Measurements from ENCODE around the gene BID.

BID gene

DNA sequence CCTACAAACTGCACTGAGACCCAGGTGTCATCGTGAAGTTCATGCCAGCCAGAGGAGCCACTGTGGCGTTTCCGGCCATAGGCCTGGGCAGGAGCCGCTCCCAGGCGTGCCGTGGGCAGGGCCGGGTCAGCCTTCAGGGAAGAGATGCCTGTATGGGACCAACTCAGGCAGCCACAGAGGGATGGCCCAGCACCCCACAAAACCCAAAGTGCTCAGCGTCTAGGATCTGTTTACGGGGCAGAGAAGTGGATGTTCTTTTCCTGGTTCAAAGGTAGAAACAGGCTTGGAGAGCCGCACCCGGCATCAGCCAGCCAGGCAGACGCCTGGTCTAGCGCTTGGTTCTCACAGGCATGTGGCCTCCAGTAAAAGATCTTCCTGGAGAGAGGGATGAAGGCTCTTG is 8.4 kb upstream of the BID start:
- DNase-seq, result no peak

DNA sequence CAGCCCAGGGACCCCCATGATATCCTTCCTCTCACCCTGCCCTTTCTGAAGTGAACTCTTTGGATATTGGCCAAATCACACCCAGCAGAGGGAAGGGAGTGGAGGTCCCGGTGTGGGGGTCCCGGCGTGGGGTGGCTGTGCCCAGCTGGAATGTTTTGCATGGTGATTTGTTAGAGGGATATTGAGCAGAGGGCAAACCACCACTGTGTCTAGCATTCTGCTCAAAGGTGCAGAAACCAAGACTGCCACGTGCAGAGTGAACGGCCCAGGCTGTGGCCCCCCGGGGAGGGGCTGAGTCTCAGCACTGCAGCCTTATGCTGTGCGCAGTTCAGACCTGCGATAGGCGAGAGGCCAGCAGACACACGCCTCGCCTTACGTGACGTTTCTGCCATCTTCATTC is 7.9 kb upstream of the BID start:
- DNase-seq, result no peak

DNA sequence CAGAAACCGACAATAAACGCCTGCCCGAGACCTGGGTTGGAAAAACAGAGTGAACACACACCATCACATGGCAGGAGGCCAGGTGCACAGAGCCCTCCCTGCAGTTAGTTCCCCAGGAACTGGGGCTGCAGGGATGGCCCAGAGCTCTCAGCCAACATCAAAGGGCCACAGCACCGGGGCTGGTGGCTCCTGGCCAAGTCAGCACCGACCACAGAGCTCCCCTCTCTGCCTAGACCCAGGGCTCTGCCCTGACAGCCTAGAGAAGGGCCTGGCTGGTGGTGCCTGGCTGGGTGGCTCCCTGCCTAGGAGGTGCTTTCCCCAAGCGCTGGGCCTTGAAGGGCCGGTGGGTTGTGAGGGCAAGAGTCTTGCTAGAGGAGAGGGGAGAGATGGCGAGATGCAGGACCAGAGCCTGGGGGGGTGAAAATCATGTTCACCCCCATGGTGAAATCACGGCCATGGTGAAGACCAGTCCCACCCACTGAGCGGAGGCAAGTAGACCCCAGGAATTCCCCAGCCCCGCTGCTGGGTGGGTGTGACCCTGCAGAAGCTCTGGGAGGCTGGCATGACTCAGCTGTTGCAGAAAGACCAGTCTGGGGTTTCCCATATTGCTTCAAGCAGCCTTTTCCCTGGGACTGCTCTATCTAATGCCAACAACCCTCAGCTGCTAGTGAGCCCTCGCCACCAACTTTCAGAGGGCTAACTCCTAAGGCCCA is 7.2 kb upstream of the BID start:
- DNase-seq, result peak; percentile 85

DNA sequence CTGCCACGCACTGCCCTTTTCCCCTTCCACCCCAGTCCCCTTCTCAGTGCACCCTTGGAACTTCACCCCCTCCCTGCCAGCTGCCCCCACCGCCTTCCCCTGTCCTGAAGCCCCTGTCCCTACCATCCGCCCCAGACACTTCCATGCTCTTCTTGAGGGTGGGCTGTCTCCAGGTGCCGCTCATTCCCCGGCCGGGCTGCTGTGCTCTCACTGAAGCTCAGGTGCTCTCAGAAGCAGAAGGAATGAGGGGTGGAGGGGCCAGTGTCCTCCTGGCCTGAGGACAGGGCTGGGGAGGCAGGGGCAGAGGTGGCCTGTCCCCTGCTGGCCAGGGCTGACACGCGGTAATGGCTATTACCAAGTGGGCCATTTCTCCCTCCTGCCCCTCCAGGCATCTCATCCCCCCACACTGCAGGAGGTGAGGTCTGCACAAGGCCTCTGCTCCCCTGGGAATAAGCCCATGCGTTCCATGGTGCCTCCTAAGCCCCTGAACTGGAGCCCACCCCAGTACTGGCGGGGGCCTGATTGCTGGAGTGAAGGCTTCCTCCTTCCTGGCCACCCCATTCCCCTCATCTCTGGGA is 6.6 kb upstream of the BID start:
- no peak for DNase-seq

GRCh38 chr22:17780116-17780740 is 6.0 kb upstream of the BID start:
- DNase-seq, result no peak

- peak; percentile 60 for DNase-seq
Observed at GRCh38 chr22:17779286-17780115, 5.2 kb upstream of the BID start.

- DNase-seq, result no peak
Observed at GRCh38 chr22:17778412-17778976, 4.2 kb upstream of the BID start.

- DNase-seq, result no peak
Observed at GRCh38 chr22:17777717-17778044, 3.4 kb upstream of the BID start.

DNA sequence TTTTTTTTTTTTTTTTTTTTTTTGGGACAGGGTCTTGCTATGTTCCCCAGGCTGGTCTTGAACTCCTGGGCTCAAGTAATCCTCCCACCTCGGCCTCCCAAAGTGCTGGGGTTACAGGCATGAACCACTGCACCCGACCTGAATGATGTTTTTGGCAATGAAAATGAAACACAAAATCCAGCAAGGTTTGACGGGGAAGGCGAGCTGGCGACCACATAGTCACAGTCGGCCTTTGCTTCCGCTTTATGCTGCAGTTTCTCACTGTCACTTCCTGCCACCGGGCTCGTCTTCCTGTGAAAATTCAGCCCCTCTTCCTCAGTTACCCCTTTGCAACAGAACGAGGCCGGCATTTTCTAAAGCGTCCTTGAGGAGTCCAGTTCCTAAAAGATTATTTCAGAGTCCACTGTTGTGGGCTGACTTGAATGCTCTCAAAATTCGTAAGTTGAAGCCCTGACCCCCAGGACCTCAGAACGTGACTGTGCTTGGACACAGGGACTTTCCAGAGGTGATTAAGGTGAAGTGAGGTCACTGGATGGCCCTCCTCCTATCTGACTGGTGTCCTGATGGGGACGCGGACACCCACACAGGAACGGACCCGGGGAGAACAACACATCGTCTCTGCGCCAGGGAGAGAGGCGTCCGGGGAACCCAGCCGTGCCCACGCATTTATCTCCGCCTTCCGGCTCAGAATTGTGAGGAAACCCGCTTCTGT is 2.9 kb upstream of the BID start:
- DNase-seq, result no peak

GRCh38 chr22:17775781-17776465 is 1.7 kb upstream of the BID start:
- DNase-seq, result no peak

- peak; percentile 24 for DNase-seq
Observed at GRCh38 chr22:17774926-17775685, 837 bp upstream of the BID start.

DNA sequence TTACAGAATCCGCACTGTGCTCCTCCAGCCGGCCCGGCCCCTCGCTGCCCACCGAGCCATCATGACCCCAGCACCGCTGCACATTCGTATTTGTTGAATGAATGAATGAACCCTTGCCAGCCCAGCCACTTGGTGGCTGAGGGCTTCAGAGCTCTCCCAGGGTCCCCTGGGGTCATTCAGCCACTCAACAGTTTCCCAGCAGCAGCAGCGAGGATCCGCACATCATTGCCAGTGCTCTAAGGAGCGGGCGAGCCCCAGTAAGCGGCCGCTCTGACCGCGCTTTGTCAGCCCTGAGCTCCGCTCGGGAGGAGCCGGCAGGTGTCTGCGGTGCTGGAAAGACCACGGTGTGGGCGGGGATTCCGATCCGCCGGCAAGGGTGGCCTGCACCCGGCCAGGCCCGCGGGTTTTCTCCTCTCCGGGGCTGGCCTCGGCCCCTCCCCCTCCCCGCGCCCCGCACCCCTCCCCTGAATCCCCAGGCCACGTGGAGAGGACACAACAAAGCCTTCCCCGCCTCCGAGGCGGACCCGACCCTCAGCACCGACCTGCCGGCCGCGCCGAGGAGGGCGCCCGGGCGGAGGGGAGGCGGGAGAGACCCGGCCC is 563 bp downstream of the BID start:
- peak; percentile 80 for DNase-seq

- no peak for DNase-seq
Observed at GRCh38 chr22:17772958-17773605, 1.2 kb downstream of the BID start.

DNA sequence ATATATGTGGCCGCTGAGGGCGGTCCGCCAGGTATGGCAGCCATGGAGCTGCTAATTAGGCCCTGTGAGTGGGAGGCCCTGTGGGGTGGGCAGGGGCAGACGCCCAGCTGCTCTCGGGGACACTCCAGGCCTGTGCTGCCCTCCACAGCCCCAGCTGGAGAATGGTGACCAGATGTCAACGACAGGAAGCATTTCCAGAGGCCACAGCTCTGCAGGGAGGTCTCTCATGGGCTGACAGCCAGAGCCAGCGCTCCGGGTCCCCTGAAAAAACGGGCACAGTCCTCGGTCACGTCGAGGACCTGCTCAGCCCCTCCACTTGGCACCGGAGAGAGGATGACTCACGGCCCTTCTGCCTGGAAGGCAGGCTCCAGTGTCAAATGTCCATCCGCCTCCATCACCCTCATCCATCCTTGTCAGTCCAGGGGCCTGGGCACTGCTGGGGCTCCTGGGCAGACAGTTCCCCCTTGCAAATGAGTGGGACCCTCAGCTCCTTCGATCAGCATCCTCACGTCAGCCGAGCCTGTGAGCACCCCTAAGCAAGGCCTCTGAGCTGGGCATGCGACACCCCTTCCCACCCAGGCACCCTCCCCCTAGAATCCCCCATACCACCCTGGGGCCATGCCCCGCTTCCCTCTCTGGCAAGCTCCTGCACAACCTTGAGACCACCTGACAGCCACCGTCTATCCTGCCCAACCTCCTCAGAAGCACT is 1.9 kb downstream of the BID start:
- no peak for DNase-seq

GRCh38 chr22:17770180-17771077 is 3.8 kb downstream of the BID start:
- DNase-seq, result no peak

DNA sequence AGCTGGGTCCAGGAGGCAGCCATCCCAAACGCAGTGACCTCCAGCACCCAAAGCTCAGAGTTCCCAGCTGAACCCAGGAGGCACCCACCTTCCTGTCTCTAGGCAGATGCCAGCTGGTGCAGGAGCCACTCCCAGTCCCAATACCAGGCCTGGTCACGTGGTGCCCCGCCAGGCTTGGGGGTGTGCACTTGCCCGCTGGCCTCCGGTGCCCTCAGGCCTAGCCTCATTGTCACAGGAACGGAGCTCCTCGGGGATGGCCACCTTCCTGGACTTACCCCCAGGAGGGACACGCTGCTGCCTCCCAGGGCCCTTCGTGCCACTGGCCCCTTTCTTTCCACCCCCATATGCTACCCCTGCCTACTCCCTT is 4.6 kb downstream of the BID start:
- DNase-seq, result peak; percentile 20

DNA sequence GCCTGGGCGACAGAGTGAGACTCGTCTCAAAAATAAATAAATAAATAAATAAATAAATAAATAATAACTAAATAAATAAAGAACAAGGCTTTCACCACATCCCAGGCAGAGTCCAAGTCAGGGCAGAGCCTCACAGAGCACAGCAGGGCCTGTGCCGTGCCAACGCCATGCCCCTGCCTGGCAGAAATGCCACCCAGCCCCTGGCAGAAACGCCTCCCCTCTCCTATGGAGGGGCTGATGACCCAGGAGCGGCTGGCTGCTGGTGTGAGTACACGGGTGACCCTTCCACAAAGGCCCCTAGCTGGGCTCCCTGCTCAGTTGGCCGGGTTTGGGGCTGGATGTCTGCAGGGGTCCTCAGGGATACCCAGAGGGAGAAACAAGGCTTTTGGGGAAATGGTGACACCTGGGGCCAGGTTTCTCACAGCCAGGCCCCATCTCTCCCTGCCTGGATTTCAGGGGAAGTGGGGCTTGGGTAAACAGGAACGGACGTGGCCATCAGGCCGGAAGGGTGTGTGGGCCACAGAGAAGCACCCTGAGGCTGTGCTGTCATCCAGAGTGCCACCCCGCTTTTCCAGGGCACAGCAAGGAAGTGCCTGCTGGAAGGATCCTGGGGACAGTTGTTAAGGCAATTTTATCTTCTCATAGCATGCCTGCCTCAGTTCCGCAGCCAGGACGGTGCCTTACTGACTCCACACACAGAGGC is 5.1 kb downstream of the BID start:
- no peak for DNase-seq
